ENCODE data around the gene RAD52.
"Not testable (repeated sequence)": the region's sequence is repeated elsewhere in the genome, so short reads cannot be mapped to it uniquely, and the experiment has no call there.

RAD52 gene

GRCh38 chr12:967641-968040 lies 18.1 kb upstream of the RAD52 start:
- DNase-seq (ENCODE audit: low read depth in 2 of 2) = no peak

- no peak for DNase-seq (ENCODE audit: low read depth in 2 of 2)
Measured at GRCh38 chr12:966724-967123, 17.2 kb upstream of the RAD52 start.

GRCh38 chr12:958588-959123 lies 9.2 kb upstream of the RAD52 start:
- DNase-seq (ENCODE audit: low read depth in 2 of 2) = no peak

GRCh38 chr12:955939-956338 lies 6.4 kb upstream of the RAD52 start:
- DNase-seq (ENCODE audit: low read depth in 2 of 2) = no peak

- DNase-seq (ENCODE audit: low read depth in 2 of 2) = no peak
Measured at GRCh38 chr12:954741-955140, 5.2 kb upstream of the RAD52 start.

GRCh38 chr12:953776-954175 lies 4.3 kb upstream of the RAD52 start:
- DNase-seq (ENCODE audit: low read depth in 2 of 2) = no peak

DNA sequence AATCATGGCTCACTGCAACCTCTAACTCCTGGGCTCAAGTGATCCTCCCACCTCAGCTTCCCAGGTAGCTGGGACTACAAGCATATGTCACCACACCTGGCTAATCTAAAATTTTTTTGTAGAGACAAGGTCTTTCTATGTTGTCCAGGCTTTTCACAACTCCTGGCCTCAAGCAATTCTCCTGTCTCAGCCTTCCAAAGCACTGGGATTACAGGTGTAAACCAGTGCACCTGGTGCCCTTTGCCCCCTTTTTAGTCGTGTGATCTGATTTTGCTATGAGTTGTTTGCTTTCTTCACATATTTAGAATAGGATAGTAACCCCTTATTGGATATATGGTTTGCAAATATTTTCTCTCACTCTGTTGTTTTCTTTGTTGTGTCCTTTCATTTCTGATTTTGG lies 1.7 kb upstream of the RAD52 start:
- DNase-seq (ENCODE audit: low read depth in 2 of 2) = no peak

DNA sequence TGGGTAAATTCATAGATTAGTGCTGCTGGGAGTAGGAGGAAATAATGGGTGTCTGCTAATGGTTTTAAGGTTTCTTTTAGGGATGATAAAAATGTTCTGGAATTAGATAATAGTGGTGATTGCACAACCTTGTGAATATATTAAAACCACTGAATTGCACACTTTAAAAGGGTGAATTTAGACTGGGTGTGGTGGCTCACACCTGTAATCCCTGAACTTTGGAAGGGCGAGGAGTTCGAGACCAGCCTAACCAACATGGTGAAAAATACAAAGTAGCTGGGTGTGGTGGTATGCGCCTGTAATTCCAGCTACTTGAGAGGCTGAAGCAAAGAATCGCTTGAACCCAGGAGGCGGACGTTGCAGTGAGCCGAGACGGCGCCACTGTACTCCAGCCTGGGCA lies 1.3 kb downstream of the RAD52 start:
- no peak for DNase-seq (ENCODE audit: low read depth in 2 of 2)

DNA sequence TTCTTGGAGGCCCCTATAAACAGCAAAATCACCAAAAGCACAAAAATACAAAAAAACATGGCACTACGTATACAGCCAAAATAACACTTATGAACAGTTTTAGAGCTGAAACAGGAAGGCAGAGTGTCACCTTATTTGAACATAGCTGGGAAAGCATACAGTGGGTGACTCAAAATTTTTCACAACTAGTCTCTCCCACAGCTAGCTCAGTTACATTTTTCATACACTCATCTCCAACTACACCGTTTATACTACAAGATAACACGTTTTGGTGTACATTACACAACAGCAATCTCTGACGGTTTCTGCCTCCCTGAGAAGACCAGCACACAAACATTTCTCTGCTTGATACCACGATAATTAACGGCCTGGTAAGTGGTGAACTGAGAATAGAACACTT lies 2.9 kb downstream of the RAD52 start:
- DNase-seq (ENCODE audit: low read depth in 2 of 2) = no peak

- no peak for DNase-seq (ENCODE audit: low read depth in 2 of 2)
Measured at GRCh38 chr12:946212-946611, 3.3 kb downstream of the RAD52 start.

- no peak for DNase-seq (ENCODE audit: low read depth in 2 of 2)
Measured at GRCh38 chr12:944211-944610, 5.3 kb downstream of the RAD52 start.

DNA sequence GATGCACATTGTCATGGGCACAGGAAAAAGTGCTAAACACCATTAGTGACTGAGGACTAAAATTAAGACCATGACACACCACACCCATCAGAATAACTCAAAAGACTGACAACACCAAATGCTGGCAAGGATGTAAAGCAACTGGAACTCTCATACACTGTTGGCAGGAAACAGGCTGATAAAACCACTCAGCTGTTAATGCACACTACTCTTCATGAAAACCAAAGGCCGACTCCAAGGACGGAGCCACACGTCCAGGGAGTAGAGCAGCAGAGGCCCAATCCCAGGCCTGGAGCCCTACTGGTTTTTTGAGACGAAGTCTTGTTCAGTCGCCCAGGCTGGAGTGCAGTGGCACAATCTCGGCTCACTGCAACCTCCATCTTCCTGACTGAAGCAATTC lies 6.4 kb downstream of the RAD52 start:
- DNase-seq (ENCODE audit: low read depth in 2 of 2) = no peak

DNA sequence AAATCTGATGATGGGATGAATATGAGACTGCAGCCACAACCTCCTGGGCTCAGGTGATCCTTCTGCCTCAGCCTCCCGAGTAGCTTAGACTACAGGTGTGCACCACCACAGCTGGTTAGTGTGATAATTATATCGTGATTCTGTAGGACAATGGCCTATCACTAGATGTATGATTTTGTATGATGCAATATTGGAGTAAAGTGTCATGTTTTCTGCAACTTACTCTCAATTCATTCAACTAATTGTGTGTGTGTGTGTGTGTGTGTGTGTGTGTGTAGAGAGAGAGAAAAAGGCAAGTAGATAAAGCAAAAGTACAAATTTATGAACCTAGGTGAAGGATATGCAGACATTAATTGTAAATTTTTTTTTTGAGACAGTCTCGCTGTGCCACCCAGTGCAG lies 10.7 kb downstream of the RAD52 start:
- no peak for DNase-seq (ENCODE audit: low read depth in 2 of 2)

DNA sequence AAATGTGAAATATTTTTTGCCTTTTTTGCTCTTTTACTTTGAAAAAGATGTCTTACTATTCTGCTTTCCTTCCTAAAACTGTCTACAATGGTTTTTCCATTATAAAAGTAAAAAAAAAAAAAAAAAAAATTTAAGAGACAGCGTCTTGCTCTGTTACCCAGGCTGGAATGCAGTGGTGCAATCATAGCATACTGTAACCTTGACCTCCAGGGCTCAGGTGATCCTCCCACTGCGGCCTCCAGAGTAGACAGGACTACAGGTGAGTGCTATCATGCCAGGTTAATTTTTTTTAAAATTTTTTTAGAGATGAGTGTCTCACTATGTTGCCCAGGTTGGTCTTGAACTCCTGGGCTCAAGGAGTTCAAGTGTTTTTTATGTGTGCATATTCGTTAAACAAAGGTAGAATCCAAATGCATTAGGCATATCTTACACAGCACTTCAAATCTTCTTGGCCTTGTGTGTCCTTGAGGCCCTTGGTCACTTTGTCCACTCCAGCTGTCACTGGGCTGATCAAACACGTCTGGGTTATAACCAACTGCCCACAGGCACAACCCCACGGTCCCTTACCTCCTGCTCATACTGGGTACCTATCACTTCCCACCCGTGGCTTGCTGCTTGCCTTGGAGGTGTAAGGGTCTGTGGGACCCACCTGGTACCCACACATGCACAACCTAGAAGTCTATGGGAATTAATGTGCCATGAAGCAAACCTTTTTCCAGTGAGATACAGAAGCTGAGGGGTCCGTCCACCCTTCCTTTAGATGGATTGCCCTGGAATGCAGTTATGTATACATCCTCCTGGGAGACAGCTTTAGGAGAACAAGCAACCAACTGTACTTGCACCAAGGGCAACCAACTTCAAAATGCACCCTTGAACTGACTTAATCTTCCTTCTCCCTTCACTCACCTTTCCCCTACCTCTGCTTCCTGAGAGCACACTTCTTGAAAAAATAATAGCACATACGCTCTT lies 12.8 kb downstream of the RAD52 start:
- DNase-seq (ENCODE audit: low read depth in 2 of 2) = no peak

DNA sequence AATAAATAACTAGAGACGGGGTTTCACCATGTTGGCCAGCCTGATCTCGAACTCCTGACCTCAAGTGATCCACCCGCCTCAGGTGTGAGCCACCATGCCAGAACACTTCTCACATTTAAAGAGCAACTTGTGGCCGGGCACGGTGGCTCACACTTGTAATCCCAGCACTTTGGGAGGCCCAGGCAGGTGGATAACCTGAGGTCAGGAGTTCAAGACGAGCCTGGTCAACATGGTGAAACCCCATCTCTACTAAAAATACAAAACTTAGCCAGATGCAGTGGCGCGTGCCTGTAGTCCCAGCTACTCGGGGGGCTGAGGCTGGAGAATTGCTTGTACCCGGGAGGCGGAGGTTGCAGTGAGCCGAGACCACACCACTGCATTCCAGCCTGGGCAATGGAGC lies 13.6 kb downstream of the RAD52 start:
- not testable (repeated sequence) for DNase-seq (ENCODE audit: low read depth in 2 of 2)

- no peak for DNase-seq (ENCODE audit: low read depth in 2 of 2)
Measured at GRCh38 chr12:931591-931990, 17.9 kb downstream of the RAD52 start.

DNA sequence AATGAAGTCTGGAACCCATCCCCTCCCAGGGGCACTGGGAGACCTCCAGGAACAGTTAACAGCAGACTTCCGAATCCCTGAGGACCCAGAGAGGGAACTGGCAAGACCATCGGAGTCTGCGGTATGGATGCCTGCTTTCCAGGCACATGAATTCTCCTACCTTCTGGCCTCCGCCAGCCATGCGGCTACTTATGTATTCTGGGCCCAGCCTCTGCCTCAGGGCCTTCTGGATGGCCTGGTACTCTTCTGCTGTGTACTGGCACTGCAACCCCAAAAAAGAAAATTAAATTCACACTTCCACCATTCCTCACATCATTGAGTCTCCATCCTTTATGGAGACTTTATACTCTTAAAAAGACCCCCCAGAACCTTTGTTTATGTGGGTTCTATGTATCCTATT lies 18.4 kb downstream of the RAD52 start:
- DNase-seq (ENCODE audit: low read depth in 2 of 2) = no peak

- no peak for DNase-seq (ENCODE audit: low read depth in 2 of 2)
Measured at GRCh38 chr12:926641-927040, 22.9 kb downstream of the RAD52 start.

DNA sequence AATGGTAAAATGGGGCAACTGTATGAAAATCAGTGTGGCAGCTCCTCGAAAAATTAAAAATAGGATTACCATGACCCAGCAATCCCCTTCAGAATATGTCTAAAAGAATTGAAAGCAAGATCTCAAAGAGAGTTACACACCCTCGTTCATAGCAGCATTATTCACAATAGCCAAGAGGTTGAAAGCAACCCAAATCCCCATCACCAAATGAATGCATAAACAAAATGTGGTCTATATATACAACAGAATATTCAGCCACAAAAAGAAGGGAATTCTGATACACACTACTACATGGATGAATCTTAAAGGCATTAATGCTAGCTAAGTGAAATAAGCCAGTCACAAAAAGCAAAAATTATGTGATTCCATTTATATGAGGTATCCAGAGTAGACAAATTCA lies 27.2 kb downstream of the RAD52 start:
- DNase-seq (ENCODE audit: low read depth in 2 of 2) = no peak

DNA sequence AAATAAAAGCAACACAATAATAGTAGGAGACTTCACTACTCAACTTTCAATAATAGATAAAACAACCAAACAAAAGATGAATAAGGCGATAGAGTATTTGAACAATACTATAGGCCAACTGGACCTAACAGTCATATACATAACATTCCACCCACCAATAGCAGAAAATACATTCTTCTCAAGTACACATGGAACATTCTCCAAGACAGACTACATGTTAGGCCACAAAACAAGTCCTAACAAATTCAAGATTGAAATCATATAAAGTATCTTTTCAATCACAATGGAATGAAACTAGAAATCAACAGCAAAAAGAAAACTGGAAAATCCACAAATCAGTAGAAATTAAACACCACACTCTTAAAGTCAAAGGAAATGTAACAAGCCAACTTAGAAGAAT lies 28.8 kb downstream of the RAD52 start:
- no peak for DNase-seq (ENCODE audit: low read depth in 2 of 2)

DNA sequence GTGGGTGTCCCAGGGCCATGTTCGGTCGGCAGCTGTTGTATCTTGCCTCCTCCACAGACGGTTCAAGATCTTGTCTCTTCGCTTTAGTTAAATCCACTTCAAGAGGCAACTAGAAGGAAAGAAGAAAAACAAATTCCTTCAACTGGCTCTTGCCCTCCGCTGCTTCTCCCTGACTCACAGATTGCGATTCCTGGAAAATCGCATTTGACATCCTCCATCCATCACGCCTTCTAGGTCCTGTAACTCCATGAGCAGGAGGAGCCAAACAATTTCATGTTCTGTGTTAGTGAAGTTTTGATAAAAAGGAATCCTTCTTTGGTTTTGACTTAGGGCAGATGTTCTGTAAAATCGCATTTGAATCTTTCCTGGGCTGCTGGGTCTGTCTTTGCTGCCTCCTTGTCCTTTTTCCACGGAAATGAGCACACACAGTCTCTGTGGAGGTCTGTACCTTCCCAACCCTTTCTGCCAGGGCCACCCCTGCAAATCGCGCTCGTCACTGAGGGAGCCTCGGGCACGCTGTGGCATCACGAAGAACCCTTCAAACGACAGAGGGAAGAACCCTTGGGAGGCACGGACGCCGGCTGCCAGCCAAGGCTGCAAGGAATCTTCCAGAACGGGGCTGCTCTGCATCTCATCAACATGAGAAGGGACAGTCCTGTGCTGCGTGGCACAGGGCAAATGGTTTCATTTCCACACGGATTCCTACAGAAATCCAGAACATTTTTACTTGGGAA lies 32.6 kb downstream of the RAD52 start:
- DNase-seq (ENCODE audit: low read depth in 2 of 2) = no peak

GRCh38 chr12:916240-916639 lies 33.3 kb downstream of the RAD52 start:
- DNase-seq (ENCODE audit: low read depth in 2 of 2) = peak in 1 of 2 donors; percentile 3

- DNase-seq (ENCODE audit: low read depth in 2 of 2) = no peak
Measured at GRCh38 chr12:915090-915489, 34.4 kb downstream of the RAD52 start.

Measured in stimulated activated CD8-positive, alpha-beta memory T cell treated with anti-CD3 and anti-CD28 coated beads, Interleukin-15, amount 100 ng/mL, for 4 hours (primary cell).